CD8-positive, alpha-beta memory T cell (primary cell): Measurements from ENCODE around the gene LDB1. TPM values are rescaled to one million over a fixed set of nuclear protein-coding genes. Genes with fewer than 3 reads are reported as not detected.

Source experiments
- CTCF ChIA-PET: fragments of 350-600 bp; sonication (Branson Sonifier 250); formaldehyde crosslinking; loops from one replicate; lab custom pipeline; 2021; ENCODE audit warnings: antibody characterized with exemption; lab: Charles Lee
- POLR2A ChIA-PET: fragments of 350-600 bp; sonication (Branson Sonifier 250); formaldehyde crosslinking; loops from one replicate; lab custom pipeline; 2021; ENCODE audit warnings: antibody characterized with exemption; lab: Charles Lee
- DNase-seq, 5 donors: peaks; one replicate each; pipeline versions ENCODE4 v3.0.0 to v3.0.0-alpha.2; 2020 to 2022; ENCODE audit warnings: mixed read lengths in 1 of 5
- H3K27ac ChIP-seq: one replicate; pipeline ENCODE4 v1.7.0; 2013; ENCODE audit warnings: low read depth, mild to moderate bottlenecking, low read length, moderate library complexity
- H3K27me3 ChIP-seq: 2 replicates; pipeline ENCODE4 v1.7.0; 2013; ENCODE audit warnings: low read length, mild to moderate bottlenecking; ENCODE audit not compliant: insufficient read depth, poor library complexity, severe bottlenecking
- H3K36me3 ChIP-seq: 2 replicates; pipeline ENCODE4 v1.7.0; 2013; ENCODE audit warnings: mild to moderate bottlenecking, low read length, moderate library complexity; ENCODE audit not compliant: insufficient read depth
- H3K4me1 ChIP-seq: 2 replicates; pipeline ENCODE4 v1.7.0; 2013; ENCODE audit warnings: mild to moderate bottlenecking, low read length, moderate library complexity; ENCODE audit not compliant: insufficient read depth
- H3K4me3 ChIP-seq: 2 replicates; pipeline ENCODE4 v1.7.0; 2013; ENCODE audit warnings: mild to moderate bottlenecking, low read length
- H3K9me3 ChIP-seq: 2 replicates; pipeline ENCODE4 v1.7.0; 2013; ENCODE audit warnings: mild to moderate bottlenecking, low read length
- H3K27ac Mint-ChIP-seq, 8 donors: one replicate each; pipeline ENCODE4 v1.8.0; 2020 to 2021; ENCODE audit warnings: mixed read lengths in 8 of 8, mild to moderate bottlenecking in 6 of 8, inconsistent platforms in 3 of 8, moderate library complexity in 3 of 8
- H3K27me3 Mint-ChIP-seq, 2 donors: one replicate each; pipeline ENCODE4 v1.8.0; 2020 to 2021; ENCODE audit warnings: mixed read lengths in 2 of 2, mild to moderate bottlenecking in 1 of 2, moderate library complexity in 1 of 2
- H3K36me3 Mint-ChIP-seq, 3 donors: one replicate each; pipeline ENCODE4 v1.8.0; 2020 to 2021; ENCODE audit warnings: mixed read lengths in 3 of 3, inconsistent platforms in 1 of 3, mild to moderate bottlenecking in 1 of 3
- H3K4me1 Mint-ChIP-seq, 3 donors: one replicate each; pipeline ENCODE4 v1.8.0; 2020 to 2021; ENCODE audit warnings: mixed read lengths in 3 of 3, inconsistent platforms in 1 of 3, mild to moderate bottlenecking in 1 of 3
- H3K4me3 Mint-ChIP-seq, 7 donors: one replicate each; pipeline ENCODE4 v1.8.0; 2020 to 2021; ENCODE audit warnings: mixed read lengths in 7 of 7, mild to moderate bottlenecking in 6 of 7, moderate library complexity in 4 of 7, inconsistent platforms in 2 of 7
- H3K9me3 Mint-ChIP-seq, 5 donors: one replicate each; pipeline ENCODE4 v1.8.0; 2020 to 2022; ENCODE audit warnings: mixed read lengths in 5 of 5, mild to moderate bottlenecking in 3 of 5, moderate library complexity in 2 of 5, inconsistent platforms in 1 of 5
- polyA plus RNA-seq: library from polyadenylated mRNA; unstranded; fragments of 300-500 nt; fragmentation: Illumina TruSeq; gene quantifications from one replicate; pipeline ENCODE4 v1.2.3, GENCODE V29; 2021
- total RNA-seq, 2 experiments: library from RNA; stranded (reverse); gene quantifications; one replicate each; pipeline ENCODE4 v1.2.3, GENCODE V29; 2021

The LDB1 gene
- total and polyA plus RNA-seq, 3 experiments from 2014 or later: 36.0 to 64.8 (median 64.3) TPM

DNA sequence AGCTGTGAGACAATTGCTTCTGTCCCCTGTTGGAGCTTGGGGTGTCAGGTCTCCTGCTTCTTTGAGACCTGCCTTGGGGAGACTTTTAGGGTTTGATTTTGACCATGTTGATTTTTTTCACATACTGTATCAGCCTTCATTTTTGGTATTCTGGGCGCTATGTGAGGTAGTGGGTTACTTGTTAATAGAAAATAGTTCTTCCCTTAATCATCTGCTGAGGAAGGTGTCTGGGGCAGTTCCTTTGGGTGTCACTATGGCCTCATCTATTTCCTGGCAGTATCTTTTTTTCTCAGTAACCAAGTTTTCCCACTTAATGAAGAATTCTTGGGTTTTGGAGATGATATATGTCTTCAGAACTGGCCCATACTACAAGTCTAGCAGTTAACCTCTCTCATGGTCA lies 27.4 kb upstream of the LDB1 start:
- Mint-ChIP-seq H3K27ac (peak overlapping the region in 5 of 8 donors; percentile 10 to 77 (median 68)), H3K4me1 (peaks cover 10 to 16% (median 13%) of the 10 kb centered on the region in 3 donors), H3K27me3 (peaks cover 0 to 2% of the 10 kb centered on the region in 2 donors), H3K9me3 (no peaks in the 10 kb centered on the region), H3K4me3 (no peak overlapping the region), H3K36me3 (peaks cover 0 to 73% (median 28%) of the 10 kb centered on the region in 3 donors)
- ChIA-PET POLR2A (interaction anchor here (0.6 kb wide), 1 partner anchor 11 kb away, joined by 4 read pairs; no protein-coding TSS in a partner anchor), CTCF (interaction anchor here (1.4 kb wide), 1 partner anchor 11 kb away, joined by 3 read pairs; no protein-coding TSS in a partner anchor)
- Histone ChIP-seq H3K27ac (no peak overlapping the region), H3K27me3 (no peaks in the 10 kb centered on the region), H3K4me3 (no peak overlapping the region), H3K36me3 (peaks cover 18% of the 10 kb centered on the region), H3K4me1 (peaks cover 4% of the 10 kb centered on the region), H3K9me3 (no peaks in the 10 kb centered on the region)
- DNase-seq: no peak

- DNase-seq: no peak
- Mint-ChIP-seq H3K4me1 (peaks cover 7 to 13% (median 9%) of the 10 kb centered on the region in 3 donors), H3K9me3 (no peaks in the 10 kb centered on the region), H3K4me3 (peak overlapping the region in 1 of 7 donors; percentile 45), H3K36me3 (peaks cover 0 to 70% (median 28%) of the 10 kb centered on the region in 3 donors), H3K27me3 (peaks cover 0 to 2% of the 10 kb centered on the region in 2 donors), H3K27ac (peak overlapping the region in 4 of 8 donors; percentile 61 to 77 (median 67))
- ChIA-PET CTCF (interaction anchor here (1.4 kb wide), 1 partner anchor 10 kb away, joined by 3 read pairs; no protein-coding TSS in a partner anchor), POLR2A (interaction anchor here (0.6 kb wide), 1 partner anchor 12 kb away, joined by 4 read pairs; no protein-coding TSS in a partner anchor)
- Histone ChIP-seq H3K27ac (no peak overlapping the region), H3K9me3 (no peaks in the 10 kb centered on the region), H3K36me3 (peaks cover 18% of the 10 kb centered on the region), H3K27me3 (no peaks in the 10 kb centered on the region), H3K4me3 (no peak overlapping the region), H3K4me1 (peaks cover 4% of the 10 kb centered on the region)
These were observed 26.8 kb upstream of the LDB1 start for GRCh38 chr10:102146971-102147428.

DNA sequence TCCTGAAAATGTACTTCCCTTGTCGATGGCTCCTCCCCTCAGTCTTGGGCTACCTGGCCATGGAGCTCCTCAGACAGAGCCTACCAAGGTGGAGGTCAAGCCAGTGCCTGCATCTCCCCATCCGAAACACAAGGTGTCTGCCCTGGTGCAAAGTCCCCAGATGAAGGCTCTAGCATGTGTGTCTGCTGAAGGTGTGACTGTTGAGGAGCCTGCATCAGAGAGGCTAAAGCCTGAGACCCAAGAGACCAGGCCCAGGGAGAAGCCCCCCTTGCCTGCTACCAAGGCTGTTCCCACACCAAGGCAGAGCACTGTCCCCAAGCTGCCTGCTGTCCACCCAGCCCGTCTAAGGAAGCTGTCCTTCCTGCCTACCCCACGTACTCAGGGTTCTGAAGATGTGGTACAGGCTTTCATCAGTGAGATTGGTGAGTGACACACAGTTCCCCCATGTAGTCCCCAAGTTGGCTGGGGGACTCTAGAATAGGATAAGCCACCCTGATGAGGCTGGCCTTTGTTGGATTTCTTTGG lies 21.5 kb upstream of the LDB1 start:
- Mint-ChIP-seq H3K4me3 (no peak overlapping the region), H3K27ac (peak overlapping the region in 1 of 8 donors; percentile 87), H3K36me3 (peaks cover 0 to 82% (median 16%) of the 10 kb centered on the region in 3 donors), H3K9me3 (no peaks in the 10 kb centered on the region), H3K27me3 (peaks cover 0 to 2% of the 10 kb centered on the region in 2 donors), H3K4me1 (peaks cover 6 to 9% (median 7%) of the 10 kb centered on the region in 3 donors)
- DNase-seq: no peak
- ChIA-PET POLR2A (no interaction called here), CTCF (no interaction called here)
- Histone ChIP-seq H3K9me3 (no peaks in the 10 kb centered on the region), H3K36me3 (peaks cover 38% of the 10 kb centered on the region), H3K27me3 (no peaks in the 10 kb centered on the region), H3K4me1 (no peaks in the 10 kb centered on the region), H3K4me3 (no peak overlapping the region), H3K27ac (no peak overlapping the region)

DNA sequence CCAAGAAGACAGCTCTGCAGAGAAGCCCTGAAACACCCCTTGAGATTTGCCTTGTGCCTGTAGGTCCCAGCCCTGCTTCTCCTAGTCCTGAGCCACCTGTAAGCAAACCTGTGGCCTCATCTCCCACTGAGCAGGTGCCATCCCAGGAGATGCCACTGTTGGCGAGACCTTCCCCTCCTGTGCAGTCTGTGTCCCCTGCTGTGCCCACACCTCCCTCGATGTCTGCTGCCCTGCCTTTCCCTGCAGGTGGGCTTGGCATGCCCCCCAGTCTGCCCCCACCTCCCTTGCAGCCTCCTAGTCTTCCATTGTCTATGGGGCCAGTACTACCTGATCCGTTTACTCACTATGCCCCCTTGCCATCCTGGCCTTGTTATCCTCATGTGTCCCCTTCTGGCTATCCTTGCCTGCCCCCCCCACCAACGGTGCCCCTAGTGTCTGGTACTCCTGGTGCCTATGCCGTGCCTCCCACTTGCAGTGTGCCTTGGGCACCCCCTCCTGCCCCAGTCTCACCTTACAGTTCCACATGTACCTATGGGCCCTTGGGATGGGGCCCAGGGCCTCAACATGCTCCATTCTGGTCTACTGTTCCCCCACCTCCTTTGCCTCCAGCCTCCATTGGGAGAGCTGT lies 20.9 kb upstream of the LDB1 start:
- Histone ChIP-seq H3K4me1 (peaks cover 3% of the 10 kb centered on the region), H3K36me3 (peaks cover 38% of the 10 kb centered on the region), H3K27ac (no peak overlapping the region), H3K4me3 (no peak overlapping the region), H3K9me3 (no peaks in the 10 kb centered on the region), H3K27me3 (no peaks in the 10 kb centered on the region)
- ChIA-PET POLR2A (no interaction called here), CTCF (no interaction called here)
- Mint-ChIP-seq H3K4me1 (peaks cover 9 to 14% (median 10%) of the 10 kb centered on the region in 3 donors), H3K9me3 (no peaks in the 10 kb centered on the region), H3K27ac (peak overlapping the region in 1 of 8 donors; percentile 27), H3K4me3 (no peak overlapping the region), H3K36me3 (peaks cover 0 to 76% (median 16%) of the 10 kb centered on the region in 3 donors), H3K27me3 (peaks cover 0 to 2% of the 10 kb centered on the region in 2 donors)
- no peak for DNase-seq

GRCh38 chr10:102140218-102140617 lies 20.1 kb upstream of the LDB1 start:
- POLR2A ChIA-PET: no interaction called here
- Mint-ChIP-seq H3K27me3 (peaks cover 0 to 2% of the 10 kb centered on the region in 2 donors), H3K36me3 (peaks cover 0 to 74% (median 14%) of the 10 kb centered on the region in 3 donors), H3K4me3 (no peak overlapping the region), H3K4me1 (peaks cover 14 to 22% (median 17%) of the 10 kb centered on the region in 3 donors), H3K27ac (no peak overlapping the region), H3K9me3 (no peaks in the 10 kb centered on the region)
- Histone ChIP-seq H3K27ac (no peak overlapping the region), H3K9me3 (no peaks in the 10 kb centered on the region), H3K36me3 (peaks cover 38% of the 10 kb centered on the region), H3K27me3 (no peaks in the 10 kb centered on the region), H3K4me1 (peaks cover 10% of the 10 kb centered on the region), H3K4me3 (no peak overlapping the region)
- CTCF ChIA-PET: interaction anchor here (3.2 kb wide), 1 partner anchor 28 kb away, joined by 14 read pairs; no protein-coding TSS in a partner anchor
- DNase-seq: no peak

GRCh38 chr10:102139281-102140110 lies 19.3 kb upstream of the LDB1 start:
- Mint-ChIP-seq H3K27me3 (peaks cover 0 to 2% of the 10 kb centered on the region in 2 donors), H3K27ac (peak overlapping the region in 2 of 8 donors; percentile 40 to 66), H3K9me3 (no peaks in the 10 kb centered on the region), H3K36me3 (peaks cover 0 to 67% (median 11%) of the 10 kb centered on the region in 3 donors), H3K4me3 (no peak overlapping the region), H3K4me1 (peaks cover 21 to 29% (median 24%) of the 10 kb centered on the region in 3 donors)
- no peak for DNase-seq
- Histone ChIP-seq H3K4me3 (no peak overlapping the region), H3K9me3 (no peaks in the 10 kb centered on the region), H3K27ac (no peak overlapping the region), H3K27me3 (no peaks in the 10 kb centered on the region), H3K4me1 (peaks cover 17% of the 10 kb centered on the region), H3K36me3 (peaks cover 38% of the 10 kb centered on the region)
- ChIA-PET CTCF (interaction anchor here (3.2 kb wide), 1 partner anchor 29 kb away, joined by 14 read pairs; no protein-coding TSS in a partner anchor), POLR2A (interaction anchor here (0.6 kb wide), 1 partner anchor 15 kb away, joined by 3 read pairs; no protein-coding TSS in a partner anchor)

DNA sequence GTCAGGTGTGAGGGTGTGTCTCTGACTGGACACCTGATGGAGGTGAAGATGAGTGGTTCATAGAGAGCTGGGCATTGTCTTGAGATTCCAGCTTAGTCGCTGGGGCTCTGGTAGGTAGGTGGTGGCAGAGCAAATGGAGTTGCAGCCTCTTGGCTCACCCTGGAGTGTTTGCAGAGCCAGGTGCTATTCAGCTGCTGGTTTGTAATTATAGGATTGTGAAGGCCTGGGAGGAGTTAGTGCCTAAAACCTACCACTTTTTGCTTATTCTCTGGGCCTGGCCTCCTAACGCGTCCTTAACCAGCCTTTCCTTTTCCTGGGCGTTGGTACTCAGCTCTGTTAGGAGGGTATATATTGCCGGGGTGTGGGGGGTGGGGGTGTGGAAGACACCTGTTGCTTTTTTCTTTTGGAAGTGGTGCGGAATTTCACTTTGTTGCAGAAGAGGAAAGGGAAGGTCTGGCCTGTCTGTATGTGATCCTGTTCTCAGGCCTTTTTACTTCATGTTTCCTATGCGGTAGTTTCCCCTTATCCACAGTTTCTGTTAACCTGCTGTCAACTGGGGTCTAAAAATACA lies 15.9 kb upstream of the LDB1 start:
- H3K9me3 Mint-ChIP-seq: no peaks in the 10 kb centered on the region
- DNase-seq: no peak
- no peak overlapping the region for H3K4me3 ChIP-seq
- H3K27ac ChIP-seq: no peak overlapping the region
- H3K4me3 Mint-ChIP-seq: peak overlapping the region in 6 of 7 donors; percentile 5 to 70 (median 63)
- peaks cover 33% of the 10 kb centered on the region for H3K36me3 ChIP-seq
- ChIA-PET POLR2A (no interaction called here), CTCF (interaction anchor here (1.1 kb wide), 1 partner anchor 11 kb away, joined by 3 read pairs; no protein-coding TSS in a partner anchor)
- no peaks in the 10 kb centered on the region for H3K9me3 ChIP-seq
- H3K36me3 Mint-ChIP-seq: peaks cover 0 to 49% (median 4%) of the 10 kb centered on the region in 3 donors
- peak overlapping the region in 4 of 8 donors; percentile 43 to 88 (median 76) for H3K27ac Mint-ChIP-seq
- no peaks in the 10 kb centered on the region for H3K27me3 Mint-ChIP-seq
- H3K4me1 Mint-ChIP-seq: peaks cover 40 to 50% (median 41%) of the 10 kb centered on the region in 3 donors
- peaks cover 30% of the 10 kb centered on the region for H3K4me1 ChIP-seq
- H3K27me3 ChIP-seq: no peaks in the 10 kb centered on the region
